ENCODE data around the gene CCDC78.
"Not testable (repeated sequence)": the region's sequence is repeated elsewhere in the genome, so short reads cannot be mapped to it uniquely, and the experiment has no call there.

The CCDC78 gene

GRCh38 chr16:760545-761343, 34.5 kb upstream of the CCDC78 start, which contains the start of gene MSLN:
TSS of gene MSLN (plus strand) at chr16:760734. CDS start at chr16:762681, 1,947 bp downstream.
- H3K36me3 ChIP-seq (ENCODE audit: control insufficient read depth, insufficient read depth, low read length) = no peaks in the 10 kb centered on the region
- no peaks in the 10 kb centered on the region for H3K4me1 ChIP-seq (ENCODE audit: control insufficient read depth, insufficient read depth, low read length, poor library complexity, severe bottlenecking)
- 87 to 89% methylated on average over 26 to 34 of the region's 37 CpGs for WGBS, 2 experiments (ENCODE audit: insufficient coverage in 2 of 2)

GRCh38 chr16:760065-760464, 33.8 kb upstream of the CCDC78 start:
- Histone ChIP-seq H3K27ac (ENCODE audit: low read depth, low read length, severe bottlenecking) (no peak overlapping the region), H3K4me1 (ENCODE audit: control insufficient read depth, insufficient read depth, low read length, poor library complexity, severe bottlenecking) (no peaks in the 10 kb centered on the region), H3K36me3 (ENCODE audit: control insufficient read depth, insufficient read depth, low read length) (no peaks in the 10 kb centered on the region), H3K9me3 (ENCODE audit: control insufficient read depth, low read length) (peaks cover 4% of the 10 kb centered on the region), H3K4me3 (ENCODE audit: extremely low read depth, insufficient read depth, low read length, poor library complexity, severe bottlenecking) (no peak overlapping the region)
- 87 to 94% methylated on average over 13 to 15 of the region's 15 CpGs for WGBS, 2 experiments (ENCODE audit: insufficient coverage in 2 of 2)

More at GRCh38 chr16:760545-761343, 34.5 kb upstream of the CCDC78 start, which contains the start of gene MSLN:
- Histone ChIP-seq H3K27ac (ENCODE audit: low read depth, low read length, severe bottlenecking) (no peak within 1 kb of the TSS), H3K4me3 (ENCODE audit: extremely low read depth, insufficient read depth, low read length, poor library complexity, severe bottlenecking) (no peak within 1 kb of the TSS), H3K9me3 (ENCODE audit: control insufficient read depth, low read length) (peaks cover 4% of the 10 kb centered on the region)

- Histone ChIP-seq H3K4me3 (ENCODE audit: extremely low read depth, insufficient read depth, low read length, poor library complexity, severe bottlenecking) (no peak overlapping the region), H3K9me3 (ENCODE audit: control insufficient read depth, low read length) (peaks cover 4% of the 10 kb centered on the region), H3K27ac (ENCODE audit: low read depth, low read length, severe bottlenecking) (no peak overlapping the region), H3K36me3 (ENCODE audit: control insufficient read depth, insufficient read depth, low read length) (no peaks in the 10 kb centered on the region), H3K4me1 (ENCODE audit: control insufficient read depth, insufficient read depth, low read length, poor library complexity, severe bottlenecking) (no peaks in the 10 kb centered on the region)
- WGBS, 2 experiments (ENCODE audit: insufficient coverage in 2 of 2) = 92 to 94% methylated on average over 32 to 33 of the region's 34 CpGs
Observed at GRCh38 chr16:759110-759910, 33.1 kb upstream of the CCDC78 start.

GRCh38 chr16:756428-756827, 30.2 kb upstream of the CCDC78 start:
- H3K27ac ChIP-seq (ENCODE audit: low read depth, low read length, severe bottlenecking) = no peak overlapping the region
- H3K36me3 ChIP-seq (ENCODE audit: control insufficient read depth, insufficient read depth, low read length) = no peaks in the 10 kb centered on the region
- no peaks in the 10 kb centered on the region for H3K4me1 ChIP-seq (ENCODE audit: control insufficient read depth, insufficient read depth, low read length, poor library complexity, severe bottlenecking)
- no peak overlapping the region for H3K4me3 ChIP-seq (ENCODE audit: extremely low read depth, insufficient read depth, low read length, poor library complexity, severe bottlenecking)
- H3K9me3 ChIP-seq (ENCODE audit: control insufficient read depth, low read length) = peaks cover 4% of the 10 kb centered on the region
- 98 to 100% methylated on average over 4 of the region's 5 CpGs for WGBS, 2 experiments (ENCODE audit: insufficient coverage in 2 of 2)

- Histone ChIP-seq H3K9me3 (ENCODE audit: control insufficient read depth, low read length) (peaks cover 4% of the 10 kb centered on the region), H3K4me1 (ENCODE audit: control insufficient read depth, insufficient read depth, low read length, poor library complexity, severe bottlenecking) (no peaks in the 10 kb centered on the region), H3K4me3 (ENCODE audit: extremely low read depth, insufficient read depth, low read length, poor library complexity, severe bottlenecking) (no peak overlapping the region), H3K27ac (ENCODE audit: low read depth, low read length, severe bottlenecking) (no peak overlapping the region), H3K36me3 (ENCODE audit: control insufficient read depth, insufficient read depth, low read length) (no peaks in the 10 kb centered on the region)
- 69 to 87% methylated on average over 5 to 7 of the region's 11 CpGs for WGBS, 2 experiments (ENCODE audit: insufficient coverage in 2 of 2)
Observed at GRCh38 chr16:754656-755055, 28.4 kb upstream of the CCDC78 start.

- H3K27ac ChIP-seq (ENCODE audit: low read depth, low read length, severe bottlenecking); H3K4me1 ChIP-seq (ENCODE audit: control insufficient read depth, insufficient read depth, low read length, poor library complexity, severe bottlenecking); H3K4me3 ChIP-seq (ENCODE audit: extremely low read depth, insufficient read depth, low read length, poor library complexity, severe bottlenecking); H3K9me3 ChIP-seq (ENCODE audit: control insufficient read depth, low read length); H3K36me3 ChIP-seq (ENCODE audit: control insufficient read depth, insufficient read depth, low read length): not testable (repeated sequence)
- 89 to 93% methylated on average over 10 to 11 of the region's 11 CpGs for WGBS, 2 experiments (ENCODE audit: insufficient coverage in 2 of 2)
Observed at GRCh38 chr16:754121-754607, 27.9 kb upstream of the CCDC78 start.

GRCh38 chr16:752007-752312, 25.7 kb upstream of the CCDC78 start:
- H3K4me1 ChIP-seq (ENCODE audit: control insufficient read depth, insufficient read depth, low read length, poor library complexity, severe bottlenecking) = no peaks in the 10 kb centered on the region
- no peaks in the 10 kb centered on the region for H3K36me3 ChIP-seq (ENCODE audit: control insufficient read depth, insufficient read depth, low read length)
- H3K4me3 ChIP-seq (ENCODE audit: extremely low read depth, insufficient read depth, low read length, poor library complexity, severe bottlenecking) = no peak overlapping the region
- no peak overlapping the region for H3K27ac ChIP-seq (ENCODE audit: low read depth, low read length, severe bottlenecking)
- peaks cover 4% of the 10 kb centered on the region for H3K9me3 ChIP-seq (ENCODE audit: control insufficient read depth, low read length)
- WGBS, 2 experiments (ENCODE audit: insufficient coverage in 2 of 2) = 28 to 34% methylated on average over 7 to 10 of the region's 10 CpGs

GRCh38 chr16:751152-752006, 25.1 kb upstream of the CCDC78 start:
- H3K4me1 ChIP-seq (ENCODE audit: control insufficient read depth, insufficient read depth, low read length, poor library complexity, severe bottlenecking) = no peaks in the 10 kb centered on the region
- no peak overlapping the region for H3K27ac ChIP-seq (ENCODE audit: low read depth, low read length, severe bottlenecking)
- no peaks in the 10 kb centered on the region for H3K36me3 ChIP-seq (ENCODE audit: control insufficient read depth, insufficient read depth, low read length)
- no peak overlapping the region for H3K4me3 ChIP-seq (ENCODE audit: extremely low read depth, insufficient read depth, low read length, poor library complexity, severe bottlenecking)
- H3K9me3 ChIP-seq (ENCODE audit: control insufficient read depth, low read length) = peaks cover 2% of the 10 kb centered on the region
- 72 to 73% methylated on average over 28 to 31 of the region's 39 CpGs for WGBS, 2 experiments (ENCODE audit: insufficient coverage in 2 of 2)

GRCh38 chr16:750485-750884, 24.2 kb upstream of the CCDC78 start:
- 77 to 88% methylated on average over 8 to 9 of the region's 9 CpGs for WGBS, 2 experiments (ENCODE audit: insufficient coverage in 2 of 2)
- Histone ChIP-seq H3K9me3 (ENCODE audit: control insufficient read depth, low read length) (no peaks in the 10 kb centered on the region), H3K4me3 (ENCODE audit: extremely low read depth, insufficient read depth, low read length, poor library complexity, severe bottlenecking) (no peak overlapping the region), H3K27ac (ENCODE audit: low read depth, low read length, severe bottlenecking) (no peak overlapping the region), H3K4me1 (ENCODE audit: control insufficient read depth, insufficient read depth, low read length, poor library complexity, severe bottlenecking) (no peaks in the 10 kb centered on the region), H3K36me3 (ENCODE audit: control insufficient read depth, insufficient read depth, low read length) (no peaks in the 10 kb centered on the region)

GRCh38 chr16:749010-749409, 22.8 kb upstream of the CCDC78 start:
- no peaks in the 10 kb centered on the region for H3K36me3 ChIP-seq (ENCODE audit: control insufficient read depth, insufficient read depth, low read length)
- no peaks in the 10 kb centered on the region for H3K4me1 ChIP-seq (ENCODE audit: control insufficient read depth, insufficient read depth, low read length, poor library complexity, severe bottlenecking)
- no peaks in the 10 kb centered on the region for H3K9me3 ChIP-seq (ENCODE audit: control insufficient read depth, low read length)
- WGBS, 2 experiments (ENCODE audit: insufficient coverage in 2 of 2) = 92 to 96% methylated on average over 5 of the region's 6 CpGs
- H3K4me3 ChIP-seq (ENCODE audit: extremely low read depth, insufficient read depth, low read length, poor library complexity, severe bottlenecking) = no peak overlapping the region
- H3K27ac ChIP-seq (ENCODE audit: low read depth, low read length, severe bottlenecking) = no peak overlapping the region
